ENCODE results near the gene ADGRV1.

DNA sequence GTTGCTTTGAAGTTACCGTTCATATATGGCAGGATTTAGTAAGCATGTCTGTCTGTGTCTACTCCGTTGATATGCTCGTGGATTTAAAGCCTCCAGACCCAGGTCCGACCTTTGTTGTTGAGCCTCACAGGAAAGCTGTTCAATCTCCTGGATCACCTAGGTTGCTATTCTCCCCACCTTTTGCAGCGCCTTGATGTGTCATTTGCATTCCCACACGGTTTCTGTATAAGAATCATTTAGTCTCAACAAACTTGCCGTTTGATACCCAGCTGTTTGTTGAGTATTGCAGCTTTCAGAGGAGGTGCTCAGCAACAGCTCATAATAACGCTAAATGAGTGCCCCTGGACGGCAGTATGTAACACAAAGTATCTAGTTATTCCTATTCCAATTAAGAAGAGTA lies 1.2 kb upstream of the ADGRV1 start:
- TF ChIP-seq, protein P1, sequence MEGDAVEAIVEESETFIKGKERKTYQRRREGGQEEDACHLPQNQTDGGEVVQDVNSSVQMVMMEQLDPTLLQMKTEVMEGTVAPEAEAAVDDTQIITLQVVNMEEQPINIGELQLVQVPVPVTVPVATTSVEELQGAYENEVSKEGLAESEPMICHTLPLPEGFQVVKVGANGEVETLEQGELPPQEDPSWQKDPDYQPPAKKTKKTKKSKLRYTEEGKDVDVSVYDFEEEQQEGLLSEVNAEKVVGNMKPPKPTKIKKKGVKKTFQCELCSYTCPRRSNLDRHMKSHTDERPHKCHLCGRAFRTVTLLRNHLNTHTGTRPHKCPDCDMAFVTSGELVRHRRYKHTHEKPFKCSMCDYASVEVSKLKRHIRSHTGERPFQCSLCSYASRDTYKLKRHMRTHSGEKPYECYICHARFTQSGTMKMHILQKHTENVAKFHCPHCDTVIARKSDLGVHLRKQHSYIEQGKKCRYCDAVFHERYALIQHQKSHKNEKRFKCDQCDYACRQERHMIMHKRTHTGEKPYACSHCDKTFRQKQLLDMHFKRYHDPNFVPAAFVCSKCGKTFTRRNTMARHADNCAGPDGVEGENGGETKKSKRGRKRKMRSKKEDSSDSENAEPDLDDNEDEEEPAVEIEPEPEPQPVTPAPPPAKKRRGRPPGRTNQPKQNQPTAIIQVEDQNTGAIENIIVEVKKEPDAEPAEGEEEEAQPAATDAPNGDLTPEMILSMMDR (IDR thresholded peaks at IDR 0.05), result no peak
- TF ChIP-seq POLR2A (IDR thresholded peaks at IDR 0.05), result no peak

Measured in thyroid gland (tissue), 4 donors.